NT2/D1 (cell line): ENCODE results near the gene LRRTM4.

Experiments used
- DNase-seq: peaks from one replicate; pipeline ENCODE4 v3.0.0-alpha.2; 2011; ENCODE audit warnings: low read depth, low spot score
- H3K27me3 ChIP-seq: 2 replicates; pipeline ENCODE4 v1.6.0; 2011; ENCODE audit warnings: mild to moderate bottlenecking; ENCODE audit not compliant: insufficient read length, insufficient read depth
- H3K36me3 ChIP-seq: 2 replicates; pipeline ENCODE4 v1.6.1; 2011; ENCODE audit warnings: mild to moderate bottlenecking, low read length, mixed read lengths; ENCODE audit not compliant: insufficient read depth, insufficient read length
- H3K4me1 ChIP-seq: 2 replicates; pipeline ENCODE4 v1.5.1; 2011; ENCODE audit not compliant: insufficient read depth, insufficient read length
- H3K4me3 ChIP-seq: 2 replicates; pipeline ENCODE4 v1.5.1; 2011; ENCODE audit warnings: low read depth; ENCODE audit not compliant: insufficient read length
- H3K9ac ChIP-seq: 2 replicates; pipeline ENCODE4 v1.6.0; 2011; ENCODE audit warnings: low read depth; ENCODE audit not compliant: insufficient read length
- H3K9me3 ChIP-seq: 2 replicates; pipeline ENCODE4 v1.5.1; 2011; ENCODE audit warnings: mild to moderate bottlenecking, low read length; ENCODE audit not compliant: insufficient read depth
- SUZ12 ChIP-seq: IDR thresholded peaks from 2 replicates; pipeline ENCODE4 v1.6.1; 2011; ENCODE audit not compliant: insufficient read length, insufficient read depth; ENCODE audit errors: extremely low read depth
- YY1 ChIP-seq: IDR thresholded peaks from 2 replicates; pipeline ENCODE4 v1.6.1; 2011; ENCODE audit not compliant: insufficient read length, insufficient read depth
- ZNF274 ChIP-seq: IDR thresholded peaks from 2 replicates; pipeline ENCODE4 v1.6.1; 2011; ENCODE audit warnings: mild to moderate bottlenecking, low read depth, low read length

LRRTM4 gene

GRCh38 chr2:77521548-77521891 lies 656 bp downstream of the LRRTM4 start:
- no peaks in the 10 kb centered on the region for H3K9me3 ChIP-seq
- DNase-seq: peak; percentile 77
- no peak overlapping the region for H3K4me3 ChIP-seq
- H3K9ac ChIP-seq: no peak overlapping the region
- no peaks in the 10 kb centered on the region for H3K4me1 ChIP-seq
- H3K27me3 ChIP-seq: no peaks in the 10 kb centered on the region
- H3K36me3 ChIP-seq: no peaks in the 10 kb centered on the region
- TF ChIP-seq ZNF274 (no peak), YY1 (no peak), SUZ12 (no peak)

GRCh38 chr2:77520641-77521547 lies 1.3 kb downstream of the LRRTM4 start:
- no peaks in the 10 kb centered on the region for H3K27me3 ChIP-seq
- H3K9ac ChIP-seq: peak overlapping the region; percentile 42
- H3K9me3 ChIP-seq: no peaks in the 10 kb centered on the region
- no peaks in the 10 kb centered on the region for H3K4me1 ChIP-seq
- no peak for TF ChIP-seq YY1
- no peak for TF ChIP-seq SUZ12
- no peak for TF ChIP-seq ZNF274
- H3K4me3 ChIP-seq: no peak overlapping the region
- DNase-seq: no peak
- H3K36me3 ChIP-seq: no peaks in the 10 kb centered on the region

- H3K9me3 ChIP-seq: no peaks in the 10 kb centered on the region
- TF ChIP-seq ZNF274: no peak
- no peak for TF ChIP-seq SUZ12
- no peak for TF ChIP-seq YY1
- H3K4me1 ChIP-seq: no peaks in the 10 kb centered on the region
- no peak for DNase-seq
- H3K36me3 ChIP-seq: no peaks in the 10 kb centered on the region
- H3K27me3 ChIP-seq: no peaks in the 10 kb centered on the region
- no peak overlapping the region for H3K9ac ChIP-seq
- H3K4me3 ChIP-seq: no peak overlapping the region
These were observed 2.2 kb downstream of the LRRTM4 start for GRCh38 chr2:77519888-77520506.

- no peak overlapping the region for H3K9ac ChIP-seq
- TF ChIP-seq ZNF274 (no peak), SUZ12 (no peak), YY1 (no peak)
- DNase-seq: no peak
- no peaks in the 10 kb centered on the region for H3K9me3 ChIP-seq
- no peaks in the 10 kb centered on the region for H3K4me1 ChIP-seq
- no peaks in the 10 kb centered on the region for H3K27me3 ChIP-seq
- H3K4me3 ChIP-seq: no peak overlapping the region
- no peaks in the 10 kb centered on the region for H3K36me3 ChIP-seq
These were observed 2.9 kb downstream of the LRRTM4 start for GRCh38 chr2:77519164-77519887.

- Histone ChIP-seq H3K4me3 (no peak overlapping the region), H3K27me3 (no peaks in the 10 kb centered on the region), H3K36me3 (no peaks in the 10 kb centered on the region), H3K9me3 (no peaks in the 10 kb centered on the region), H3K9ac (no peak overlapping the region), H3K4me1 (no peaks in the 10 kb centered on the region)
- TF ChIP-seq YY1 (no peak), SUZ12 (no peak), ZNF274 (no peak)
- no peak for DNase-seq
These were observed 3.9 kb downstream of the LRRTM4 start for GRCh38 chr2:77518311-77518710.

- Histone ChIP-seq H3K4me3 (no peak overlapping the region), H3K36me3 (no peaks in the 10 kb centered on the region), H3K9ac (no peak overlapping the region), H3K9me3 (no peaks in the 10 kb centered on the region), H3K27me3 (no peaks in the 10 kb centered on the region), H3K4me1 (no peaks in the 10 kb centered on the region)
- no peak for DNase-seq
- no peak for TF ChIP-seq SUZ12
- no peak for TF ChIP-seq ZNF274
- TF ChIP-seq YY1: no peak
These were observed 9.0 kb downstream of the LRRTM4 start for GRCh38 chr2:77513191-77513590.

- Histone ChIP-seq H3K9me3 (no peaks in the 10 kb centered on the region), H3K36me3 (no peaks in the 10 kb centered on the region), H3K4me1 (no peaks in the 10 kb centered on the region), H3K27me3 (no peaks in the 10 kb centered on the region), H3K9ac (no peak overlapping the region), H3K4me3 (no peak overlapping the region)
- DNase-seq: no peak
- TF ChIP-seq YY1: no peak
- TF ChIP-seq SUZ12: no peak
- TF ChIP-seq ZNF274: no peak
These were observed 9.7 kb downstream of the LRRTM4 start for GRCh38 chr2:77512507-77512906.
